Muscle of back (tissue), 11 donors: Measurements from ENCODE around the gene SMURF2. TPM values are rescaled to one million over a fixed set of nuclear protein-coding genes. Genes with fewer than 3 reads are reported as not detected.
"Not testable (repeated sequence)": the region's sequence is repeated elsewhere in the genome, so short reads cannot be mapped to it uniquely, and the experiment has no call there.

Source experiments
- DNase-seq, 3 donors: peaks; one replicate each; pipeline versions ENCODE4 v3.0.0 to v3.0.0-alpha.2; 2013
- polyA plus RNA-seq, 10 donors: library from polyadenylated mRNA; unstranded; fragments of 120-200 nt; gene quantifications; one replicate each; pipeline ENCODE4 v1.2.1, GENCODE V29; 2013; ENCODE audit not compliant: insufficient read length in 10 of 10

The SMURF2 gene
- polyA plus RNA-seq, 10 donors = 20.1 to 30.9 (median 25.7) TPM

DNA sequence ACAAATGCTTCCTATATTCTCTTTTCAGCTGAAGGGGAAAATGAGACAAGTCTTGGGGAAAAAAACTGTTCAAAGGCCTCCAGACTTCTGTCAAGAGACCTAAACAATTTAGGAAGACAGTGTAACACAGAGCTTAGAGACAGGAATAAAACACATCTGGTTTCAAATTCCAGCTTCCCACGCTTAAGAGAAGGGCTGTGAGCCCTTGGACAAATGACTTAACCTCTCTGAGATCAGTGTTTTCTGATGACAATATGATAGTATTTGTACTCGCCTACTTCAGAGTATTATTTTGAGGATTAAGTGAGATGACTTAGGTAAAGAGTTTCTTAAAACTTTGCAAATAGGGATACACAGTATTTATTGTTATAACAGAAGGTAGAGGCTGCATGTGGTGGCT is 29.5 kb downstream of the SMURF2 start:
- peak in 1 of 3 donors; percentile 19 for DNase-seq

DNA sequence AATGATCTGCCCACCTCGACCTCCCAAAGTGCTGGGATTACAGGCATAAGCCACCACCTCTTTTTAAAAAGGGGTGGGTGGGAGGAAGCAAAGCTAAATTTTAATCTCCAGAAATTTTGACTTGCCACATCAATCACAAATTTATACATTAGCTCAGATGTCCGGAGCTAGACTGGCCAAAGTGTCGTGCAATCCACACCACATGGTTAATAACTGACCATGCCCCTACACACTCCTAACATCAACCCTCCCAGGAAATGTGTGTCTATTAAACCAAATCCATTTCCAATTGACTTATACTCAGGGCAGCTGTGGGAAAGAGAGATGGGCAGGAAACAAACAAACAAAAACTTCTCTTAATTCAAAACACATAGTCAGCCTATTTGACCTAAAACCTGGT is 29.9 kb downstream of the SMURF2 start:
- DNase-seq = no peak

DNA sequence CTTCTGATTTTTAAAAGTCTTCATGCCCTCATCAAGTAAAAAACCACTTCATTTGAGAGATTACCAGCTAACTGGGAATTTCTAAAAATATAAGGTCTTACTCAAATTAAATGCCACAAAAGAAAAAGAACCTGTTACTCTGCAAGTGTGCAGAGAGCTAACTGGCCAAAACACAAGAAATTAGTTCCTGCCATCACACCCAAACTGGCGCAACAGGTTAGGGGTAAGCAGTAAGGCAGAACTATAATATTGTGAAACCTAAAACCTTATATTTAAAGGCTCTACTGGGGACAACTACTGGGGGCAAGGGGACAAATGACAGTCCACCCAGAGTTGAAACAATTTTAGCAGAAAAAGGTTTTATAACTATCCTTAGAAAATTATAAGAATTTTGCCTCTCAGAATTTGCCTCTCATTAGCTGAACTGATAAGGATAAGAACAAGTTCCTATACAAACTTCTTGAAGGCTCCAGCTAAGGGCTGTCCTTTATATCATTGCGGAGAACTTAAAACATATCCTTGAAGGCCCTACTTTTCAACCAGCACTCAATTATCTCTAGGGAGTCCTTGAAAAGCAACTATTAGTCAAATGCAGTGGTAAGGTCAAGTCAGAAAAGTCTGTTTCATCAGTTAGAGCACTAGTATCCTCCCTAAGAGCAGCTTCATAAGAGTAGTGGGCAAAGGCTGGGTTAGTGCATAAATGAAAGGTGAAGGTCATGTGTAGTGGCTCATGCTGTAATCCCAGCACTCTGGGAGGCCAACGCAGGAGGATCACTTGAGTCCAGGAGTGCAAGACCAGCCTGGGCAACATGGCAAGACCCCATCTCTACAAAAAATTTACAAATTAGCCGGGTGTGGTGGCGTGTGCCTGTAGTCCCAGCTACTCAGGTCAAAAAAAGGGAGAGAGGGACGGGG is 31.5 kb downstream of the SMURF2 start:
- no peak for DNase-seq

DNA sequence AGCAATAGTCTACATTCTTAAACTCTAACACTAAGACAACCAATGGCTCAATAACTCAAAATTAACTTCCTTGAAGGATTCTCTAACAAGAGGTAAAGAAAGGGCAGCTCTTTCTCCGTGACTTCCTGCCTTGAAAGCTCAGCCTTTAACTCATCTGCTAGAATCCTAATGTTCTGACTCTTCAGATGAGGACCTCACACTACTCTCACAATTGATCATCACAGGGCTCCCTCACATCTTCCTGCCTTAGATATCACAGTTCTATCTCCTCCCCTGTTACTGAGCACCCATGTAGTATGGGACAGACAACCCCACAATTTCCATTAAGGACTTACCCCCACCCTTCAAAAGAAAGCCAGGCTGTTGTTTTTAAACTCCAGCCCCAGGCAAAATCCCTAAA is 33.5 kb downstream of the SMURF2 start:
- DNase-seq = no peak

DNA sequence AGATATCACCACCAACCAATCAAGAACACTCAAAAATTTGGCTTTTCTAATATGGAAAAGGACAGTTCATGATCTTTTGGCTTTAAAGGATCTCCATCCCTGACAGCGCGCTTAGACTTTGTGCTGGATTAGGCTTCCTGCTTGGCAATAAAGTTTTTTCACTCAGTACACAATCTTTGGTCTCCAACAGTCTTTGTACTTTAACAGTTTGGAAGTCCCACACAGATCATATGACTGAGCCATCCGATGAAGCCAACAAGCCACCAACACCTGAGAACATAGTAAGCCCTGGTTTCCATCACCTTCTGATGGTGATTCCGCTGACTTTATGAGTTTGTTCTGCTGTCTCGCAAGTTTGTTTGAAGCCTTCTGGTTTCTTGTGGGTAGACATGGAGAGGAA is 34.3 kb downstream of the SMURF2 start:
- DNase-seq = no peak

DNA sequence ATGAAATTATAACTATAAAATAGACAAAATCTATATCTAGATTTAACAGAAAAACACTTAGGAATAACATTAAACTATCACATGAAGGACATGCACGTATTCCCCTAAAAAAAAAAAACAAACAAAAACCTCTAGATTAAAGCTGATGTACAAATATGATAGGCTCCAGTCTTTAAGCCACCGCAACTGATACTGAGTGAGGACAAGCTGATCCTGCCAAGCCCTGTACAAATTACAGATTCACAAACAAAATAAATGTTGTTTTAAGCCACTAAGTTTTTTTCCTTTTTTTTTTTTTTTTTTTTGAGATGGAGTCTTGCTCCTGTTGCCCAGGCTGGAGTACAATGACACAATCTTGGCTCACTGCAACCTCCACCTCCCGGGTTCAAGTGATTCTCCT is 35.3 kb downstream of the SMURF2 start:
- DNase-seq = no peak

DNA sequence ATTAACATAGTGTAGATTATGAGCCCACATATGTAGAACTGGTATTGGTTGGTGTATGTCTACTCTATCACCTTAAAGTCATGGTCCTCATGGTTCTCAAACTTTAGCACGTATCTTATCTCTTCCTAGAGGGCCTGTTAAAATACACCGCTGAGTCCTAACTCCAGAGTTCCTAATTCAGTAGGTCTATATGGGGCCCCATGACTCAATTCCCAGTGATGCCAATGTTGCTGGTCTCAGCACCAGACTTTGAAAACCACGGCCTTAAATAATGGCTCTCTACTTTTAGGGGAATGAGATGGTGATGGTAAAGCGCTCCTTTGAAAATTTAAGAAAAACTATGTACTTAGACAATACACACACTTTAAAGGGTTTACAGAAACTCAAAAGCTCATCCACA is 36.6 kb downstream of the SMURF2 start:
- no peak for DNase-seq

DNA sequence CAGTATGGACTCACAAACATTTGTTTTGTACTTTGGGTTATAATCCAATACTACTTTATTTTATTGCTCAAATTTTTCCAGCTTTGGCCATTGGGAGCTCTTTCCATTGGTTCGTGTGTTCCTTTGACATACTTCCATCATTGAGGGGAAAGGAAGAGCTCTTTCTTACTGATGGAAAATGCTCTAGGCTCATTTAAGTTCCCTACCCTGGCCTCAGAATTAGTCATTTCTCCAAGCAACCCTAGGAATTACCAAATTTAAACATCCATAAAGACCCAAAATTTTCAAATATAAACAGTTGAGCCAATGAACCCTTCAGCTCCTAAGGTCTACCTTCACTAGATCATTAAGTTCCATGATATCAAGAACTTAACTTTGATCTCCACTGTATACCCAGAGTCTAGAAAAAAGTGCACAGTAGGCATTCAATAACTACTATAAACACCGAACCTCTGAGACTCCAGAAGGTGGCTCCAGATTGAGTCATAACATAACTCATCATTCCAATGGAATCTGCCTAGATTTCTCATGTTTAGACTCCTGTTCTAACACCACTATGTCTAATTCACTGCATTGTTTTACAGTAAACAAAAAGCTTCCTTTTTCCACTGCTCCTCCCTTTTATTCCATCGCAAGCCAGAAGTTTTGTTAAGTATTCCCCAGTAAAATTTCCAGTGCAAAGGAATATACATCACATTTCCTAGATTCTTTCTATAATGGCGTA is 39.0 kb downstream of the SMURF2 start:
- DNase-seq = peak in 2 of 3 donors; percentile 29 to 59

DNA sequence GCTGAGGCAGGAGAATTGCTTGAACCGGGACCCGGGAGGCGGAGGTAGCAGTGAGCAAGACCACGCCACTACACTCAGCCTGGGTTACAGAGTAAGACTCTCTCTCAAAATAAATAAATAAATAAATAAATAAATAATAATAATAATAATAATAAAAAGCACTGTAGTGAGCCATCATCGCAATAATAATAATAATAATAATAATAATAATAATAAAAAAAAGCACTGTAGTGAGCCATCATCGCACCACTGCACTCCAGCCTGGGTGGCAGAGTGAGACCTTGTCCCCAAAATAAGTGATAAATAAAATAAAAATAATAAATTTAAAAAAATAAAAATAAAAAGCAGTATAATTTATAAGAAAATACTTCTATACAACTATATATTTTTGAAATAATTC is 40.3 kb downstream of the SMURF2 start:
- DNase-seq = no peak

DNA sequence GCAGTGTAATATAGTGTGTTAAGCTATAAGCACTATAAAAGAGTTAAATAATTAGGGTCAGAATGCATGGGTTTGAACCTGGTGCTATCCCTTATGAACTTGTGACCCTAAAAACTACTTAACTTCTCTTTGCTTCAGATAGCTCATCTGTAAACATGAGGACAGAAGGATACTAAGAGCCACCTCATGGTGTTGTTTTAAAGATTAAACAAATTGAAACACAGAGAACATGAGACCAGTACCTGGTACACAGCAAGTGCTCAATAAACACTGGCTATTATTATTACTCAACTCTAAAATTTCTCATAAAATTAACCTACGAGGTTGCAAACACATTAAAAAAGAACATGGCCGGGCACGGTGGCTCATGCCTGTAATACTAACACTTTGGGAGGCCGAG is 43.3 kb downstream of the SMURF2 start:
- DNase-seq = no peak

DNA sequence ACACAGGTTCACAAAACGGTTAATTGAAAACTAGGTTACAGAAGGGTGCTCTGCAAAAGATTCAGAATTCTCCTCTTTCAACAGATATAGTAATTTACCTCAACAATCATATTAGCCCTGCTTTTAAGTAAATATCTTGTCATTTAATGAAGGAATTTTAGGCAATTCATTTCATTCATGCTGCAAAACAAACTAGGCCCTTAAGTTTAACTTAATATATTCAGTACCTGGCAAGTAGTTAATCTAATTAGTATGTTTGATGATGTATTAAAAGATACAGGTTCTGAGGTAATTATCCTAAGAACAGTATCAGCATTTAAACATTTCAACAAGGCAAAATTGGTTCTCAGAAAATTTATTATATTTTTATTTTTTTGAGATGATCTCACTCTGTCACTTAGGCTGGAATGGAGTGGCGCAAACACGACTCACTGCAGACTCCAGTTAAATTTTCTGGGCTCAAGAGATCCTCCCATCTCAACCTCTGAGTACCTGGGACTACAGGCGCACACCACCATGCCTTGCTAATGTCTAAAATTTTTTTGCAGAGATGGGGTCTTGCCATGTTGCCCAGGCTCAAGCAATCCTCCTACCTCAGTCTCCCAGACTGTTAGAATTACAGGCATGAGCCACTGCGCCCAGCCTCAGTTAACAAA is 44.9 kb downstream of the SMURF2 start:
- no peak for DNase-seq

DNA sequence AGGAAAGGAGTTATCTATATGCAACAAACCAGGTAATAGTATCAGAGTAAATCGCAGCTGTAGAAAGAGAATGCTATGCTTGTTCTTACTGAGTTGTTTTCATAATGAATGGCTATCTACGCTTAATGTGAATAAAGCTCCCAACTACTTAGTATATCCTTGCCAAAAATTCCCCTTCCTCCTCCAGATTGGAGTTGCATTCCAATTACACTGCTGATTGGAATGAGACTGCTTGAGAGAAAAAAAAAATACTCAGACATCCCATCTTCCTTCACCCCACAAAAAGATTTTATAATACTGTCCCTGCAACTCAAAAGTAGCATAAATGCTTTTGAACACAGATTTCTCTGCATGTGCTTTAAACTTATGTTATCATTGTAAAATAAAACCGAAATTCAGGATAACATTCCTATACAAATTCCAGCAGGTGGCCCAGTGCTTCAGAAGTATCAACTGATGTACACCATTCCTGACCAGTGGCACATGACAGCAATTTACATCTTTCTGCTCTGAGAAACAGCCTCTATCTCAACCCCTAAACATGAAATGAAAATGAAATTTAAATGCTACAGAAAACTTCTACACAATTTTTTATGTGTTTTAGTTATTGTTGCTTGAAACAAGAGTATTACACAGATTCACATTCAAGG is 47.0 kb downstream of the SMURF2 start:
- peak in 2 of 3 donors; percentile 54 to 64 for DNase-seq

DNA sequence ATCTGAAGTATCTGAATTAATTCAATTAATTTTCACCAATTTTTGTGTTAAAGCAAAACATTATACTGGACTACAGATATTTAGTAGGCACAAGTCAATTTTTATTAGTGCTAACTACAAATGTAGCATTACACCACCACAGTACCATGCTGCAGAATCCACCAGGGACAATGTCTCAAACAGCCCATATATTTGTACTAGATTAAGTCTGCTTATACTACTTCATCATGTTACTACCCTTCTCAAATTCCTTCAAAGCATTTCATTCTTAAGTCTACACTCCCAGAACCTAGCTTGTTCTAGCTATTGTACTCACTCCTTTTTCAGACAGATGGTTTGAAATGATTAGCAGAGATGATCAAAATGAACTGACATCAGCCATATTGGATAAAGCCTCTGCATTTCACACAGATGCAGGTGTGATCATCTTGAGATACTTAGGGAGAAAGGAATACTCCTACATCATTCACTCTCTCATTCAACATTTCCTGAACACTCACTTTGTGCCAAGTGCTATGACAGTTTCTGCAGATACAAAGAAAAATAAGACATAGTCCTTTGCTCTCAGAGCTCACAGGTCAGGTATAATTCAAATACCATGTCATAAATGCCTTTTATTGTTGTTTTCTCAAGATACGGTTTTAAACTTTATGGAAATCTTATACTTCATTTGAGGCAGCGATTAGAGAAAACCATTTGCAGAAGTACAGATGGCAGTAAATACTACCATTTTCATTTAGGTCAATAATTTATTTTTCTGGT is 47.7 kb downstream of the SMURF2 start:
- no peak for DNase-seq

DNA sequence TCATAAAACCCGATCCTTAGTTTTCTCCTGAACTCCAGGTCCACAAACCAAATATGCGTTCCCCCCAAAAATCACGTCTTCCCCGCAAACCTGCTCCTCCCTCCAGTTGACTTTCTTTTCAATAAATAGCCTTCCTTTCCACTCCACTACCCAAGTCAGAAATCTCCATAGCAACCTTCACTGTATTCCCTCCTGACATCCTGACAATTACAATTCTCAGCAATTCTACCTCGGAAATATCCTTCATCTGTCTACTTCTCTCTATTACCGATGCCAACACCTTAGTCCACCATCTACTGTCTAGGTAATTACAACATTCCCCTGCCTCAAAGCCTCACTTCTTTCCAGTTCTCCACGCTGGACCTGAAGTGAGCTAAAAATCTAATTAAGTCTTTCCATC is 50.7 kb downstream of the SMURF2 start:
- peak in 1 of 3 donors; percentile 7 for DNase-seq

DNA sequence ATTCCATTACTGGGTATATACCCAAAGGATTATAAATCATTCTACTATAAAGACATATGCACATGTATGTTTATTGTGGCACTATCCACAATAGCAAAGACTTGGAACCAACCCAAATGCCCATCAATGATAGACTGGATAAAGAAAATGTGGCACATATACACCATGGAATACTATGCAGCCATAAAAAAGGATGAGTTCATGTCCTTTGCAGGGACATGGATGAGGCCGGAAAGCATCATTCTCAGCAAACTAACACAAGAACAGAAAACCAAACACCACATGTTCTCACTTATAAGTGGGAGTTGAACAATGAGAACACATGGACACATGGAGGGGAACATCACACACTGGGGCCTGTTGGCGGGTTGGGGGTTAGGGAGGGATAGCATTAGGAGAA is 51.9 kb downstream of the SMURF2 start:
- DNase-seq = not testable (repeated sequence)

DNA sequence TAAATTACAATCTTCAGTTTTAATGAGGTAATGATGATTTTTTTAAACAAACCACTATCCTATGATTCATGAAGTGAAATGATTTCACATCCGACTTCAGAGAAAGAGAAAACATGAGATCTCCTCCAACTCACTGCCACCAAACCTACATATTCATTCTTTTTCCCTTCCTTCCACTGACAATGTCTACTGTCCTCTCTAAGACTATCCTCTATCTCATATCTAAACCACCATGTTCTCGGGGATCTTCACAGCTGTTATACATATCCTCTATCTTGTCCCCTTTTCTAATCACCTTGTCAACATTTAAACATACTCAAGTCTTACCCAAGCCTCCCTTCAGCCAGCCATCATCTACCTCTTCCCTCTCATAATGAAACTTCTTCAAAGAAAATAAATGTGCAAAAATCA is 53.5 kb downstream of the SMURF2 start:
- no peak for DNase-seq

DNA sequence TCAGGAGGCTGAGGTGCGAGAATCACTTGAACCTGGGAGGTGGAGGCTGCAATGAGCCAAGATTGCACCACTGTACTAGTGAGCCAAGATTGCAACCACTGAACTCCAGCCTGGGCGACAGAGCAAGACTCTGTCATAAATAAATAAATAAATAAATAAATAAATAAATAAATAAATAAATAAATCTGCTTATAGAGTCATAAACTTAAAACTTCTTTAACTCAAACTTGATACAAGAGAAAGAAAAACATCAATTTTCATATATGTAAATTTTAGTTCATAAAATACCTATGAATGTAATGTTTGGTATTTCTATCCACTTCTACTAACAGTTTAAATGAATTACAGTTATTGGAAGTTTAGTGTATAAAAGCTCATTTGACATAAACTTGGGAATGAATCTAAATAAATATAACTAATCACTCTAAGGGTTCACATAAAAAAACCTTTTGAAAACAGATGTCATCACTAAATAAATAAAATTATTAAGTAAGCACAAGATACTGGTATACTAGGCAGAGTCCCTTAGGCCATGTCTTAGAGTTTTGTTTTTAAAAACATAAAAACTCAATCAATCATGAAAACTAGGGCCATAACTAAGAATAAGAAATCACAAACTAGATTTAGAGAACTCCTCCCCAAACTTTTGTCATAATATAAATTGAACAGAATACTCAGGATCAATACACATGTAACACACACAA is 54.1 kb downstream of the SMURF2 start:
- DNase-seq = no peak

DNA sequence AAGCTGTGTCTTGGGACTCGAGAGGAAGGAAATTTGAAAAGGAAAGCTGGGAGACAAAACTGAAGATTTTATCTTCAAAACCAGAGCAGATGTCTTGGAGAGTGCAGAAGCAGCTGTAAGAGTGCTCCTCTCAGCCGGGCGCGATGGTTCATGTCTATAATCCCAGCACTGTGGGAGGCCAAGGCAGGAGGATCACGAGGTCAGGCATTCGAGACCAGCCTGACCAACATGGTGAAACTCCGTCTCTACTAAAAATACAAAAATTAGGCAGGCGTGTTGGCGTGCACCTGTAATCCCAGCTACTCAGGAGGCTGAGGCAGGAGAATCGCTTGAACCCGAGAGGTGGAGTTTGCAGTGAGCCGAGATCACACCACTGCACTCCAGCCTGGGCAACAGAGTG is 57.6 kb downstream of the SMURF2 start:
- DNase-seq = not testable (repeated sequence)

DNA sequence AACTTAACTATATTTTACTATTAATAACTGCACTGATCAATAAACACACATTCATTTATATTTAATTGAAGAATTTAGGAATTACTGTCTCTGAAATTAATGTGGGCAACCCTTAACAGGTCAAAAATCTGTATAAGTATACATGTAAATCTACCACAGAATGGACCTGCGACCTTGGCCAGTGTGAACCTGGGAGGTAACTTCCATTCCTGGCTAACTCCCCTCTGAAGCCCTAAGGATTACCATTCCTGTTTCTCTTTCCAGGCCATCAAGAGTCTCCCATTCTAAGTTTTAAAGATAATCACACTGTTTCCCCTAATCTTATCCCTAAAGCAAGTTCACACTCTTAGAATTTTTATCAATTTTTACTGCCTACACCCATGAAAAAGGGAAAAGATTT is 58.1 kb downstream of the SMURF2 start:
- DNase-seq = no peak

DNA sequence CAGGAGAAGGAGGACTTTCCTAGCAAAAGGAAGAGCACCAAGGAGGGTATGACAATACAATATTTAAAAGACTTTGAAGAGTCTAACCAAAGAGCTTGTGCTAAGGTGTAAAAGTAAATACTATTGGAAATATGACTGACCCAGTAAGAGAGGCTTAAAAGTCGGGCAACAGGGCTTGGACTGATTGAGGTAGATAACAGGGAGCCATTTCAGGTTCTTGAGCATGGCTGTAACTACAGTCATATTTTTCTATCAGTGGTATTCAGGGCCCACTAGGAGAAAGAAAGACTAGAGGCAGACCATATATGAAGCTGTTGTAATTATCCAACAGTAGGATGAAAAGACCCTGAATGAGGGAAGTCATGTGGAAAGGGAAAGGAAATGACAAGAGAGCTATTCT is 62.3 kb downstream of the SMURF2 start:
- DNase-seq = no peak
